Kidney (tissue), 14 donors: ENCODE measurements around the gene TPSG1. TPM values are rescaled to one million over a fixed set of nuclear protein-coding genes. Genes with fewer than 3 reads are reported as not detected.
"Not testable (repeated sequence)": the region's sequence is repeated elsewhere in the genome, so short reads cannot be mapped to it uniquely, and the experiment has no call there.

Source experiments
- DNase-seq, 5 donors: peaks; one replicate each; pipeline ENCODE4 v3.0.0-alpha.2; 2013 to 2020
- FAIRE-seq: peaks from 2 replicates; lab custom pipeline; 2012; peaks lifted over from hg19 to GRCh38; lab: Jason Lieb, UNC
- H3K27ac ChIP-seq, 2 donors: one replicate each; pipeline ENCODE4 v1.7.0; 2013; ENCODE audit warnings: low read depth in 2 of 2, low read length in 2 of 2, inconsistent platforms in 1 of 2
- H3K27me3 ChIP-seq: one replicate; pipeline ENCODE4 v1.7.1; 2013; ENCODE audit warnings: low read length, inconsistent platforms; ENCODE audit not compliant: control insufficient read depth, insufficient read depth
- H3K36me3 ChIP-seq, 3 donors: one replicate each; pipeline versions ENCODE4 v1.7.0 to v1.7.1; 2013; ENCODE audit warnings: low read length in 3 of 3, control low read depth in 1 of 3, inconsistent platforms in 1 of 3; ENCODE audit not compliant: insufficient read depth in 3 of 3, control insufficient read depth in 2 of 3
- H3K4me1 ChIP-seq, 3 donors: one replicate each; pipeline versions ENCODE4 v1.7.0 to v1.7.1; 2013; ENCODE audit warnings: low read length in 3 of 3, inconsistent platforms in 1 of 3, low read depth in 1 of 3; ENCODE audit not compliant: control insufficient read depth in 2 of 3, insufficient read depth in 2 of 3
- H3K4me3 ChIP-seq, 3 donors: one replicate each; pipeline versions ENCODE4 v1.7.0 to v1.8.1; 2013; ENCODE audit warnings: low read length in 3 of 3, control low read depth in 1 of 3, inconsistent platforms in 1 of 3
- H3K9ac ChIP-seq, 3 donors: one replicate each; pipeline versions ENCODE4 v1.7.0 to v1.7.1; 2013; ENCODE audit warnings: low read length in 3 of 3, control low read depth in 1 of 3, inconsistent platforms in 1 of 3
- H3K9me3 ChIP-seq, 3 donors: one replicate each; pipeline versions ENCODE4 v1.7.0 to v1.7.1; 2013; ENCODE audit warnings: low read length in 3 of 3, control low read depth in 1 of 3, inconsistent platforms in 1 of 3; ENCODE audit not compliant: control insufficient read depth in 2 of 3, insufficient read depth in 1 of 3
- CTCF ChIP-seq: IDR thresholded peaks from 3 replicates; pipeline ENCODE4 v1.5.1; 2012; ENCODE audit warnings: mild to moderate bottlenecking, moderate library complexity, borderline replicate concordance; ENCODE audit not compliant: insufficient read depth; ENCODE audit errors: extremely low read depth
- intact Hi-C: fragments of 100-400 bp; cut with DNase I; formaldehyde crosslinking; loops from one replicate; pipeline ENCODE4 v1.11.1; 2022
- polyA plus RNA-seq: library from polyadenylated mRNA; stranded (reverse); fragments of 350-450 nt; fragmentation: Illumina TruSeq; extraction: RNeasy Lipid Tissue Mini Kit (QIAGEN cat#74804); gene quantifications from one replicate; pipeline ENCODE4 v1.2.3, GENCODE V29; 2014; ENCODE audit warnings: low read depth, low replicate concordance; ENCODE audit not compliant: insufficient read depth
- total RNA-seq: library from RNA; stranded (reverse); fragmentation: NEBNext Ultra II Directional; extraction: Animal tissue kit (Norgen Biotek cat#: 25700); gene quantifications from one replicate; pipeline ENCODE4 v1.2.1, GENCODE V29; 2021
- donor health status: control.
- donor health status: control.
- donor health status: control.
- donor health status: control.
- donor health status: control.
- donor health status: DM: yes; HTN: yes; CAD: no.
- donor health status: Normal renal cell carcinoma (clear cell type).

The TPSG1 gene
- total and polyA plus RNA-seq, 2 donors from 2014 or later: 0.86 to 3.4 TPM

DNA sequence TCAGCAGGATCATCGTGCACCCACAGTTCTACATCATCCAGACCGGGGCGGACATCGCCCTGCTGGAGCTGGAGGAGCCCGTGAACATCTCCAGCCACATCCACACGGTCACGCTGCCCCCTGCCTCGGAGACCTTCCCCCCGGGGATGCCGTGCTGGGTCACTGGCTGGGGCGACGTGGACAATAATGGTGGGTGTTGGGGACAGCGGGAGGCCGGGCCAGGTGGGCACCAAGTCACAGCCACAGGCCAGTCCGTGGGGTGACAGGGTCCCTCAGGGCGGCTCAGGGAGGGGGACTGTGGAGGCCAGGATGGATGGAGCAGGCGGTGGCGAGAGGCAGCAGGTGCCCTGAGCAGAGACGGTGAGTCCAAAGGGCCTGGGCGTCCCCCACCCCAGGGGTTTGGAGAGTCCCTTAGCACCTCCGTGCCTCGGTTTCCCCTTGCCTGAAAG lies 31.8 kb upstream of the TPSG1 start:
- no peak for DNase-seq
- intact Hi-C loops: no loop called here

GRCh38 chr16:1256296-1256873 lies 31.3 kb upstream of the TPSG1 start:
- DNase-seq, H3K27ac ChIP-seq, H3K36me3 ChIP-seq, H3K4me1 ChIP-seq, FAIRE-seq, H3K9ac ChIP-seq, H3K27me3 ChIP-seq, H3K4me3 ChIP-seq, H3K9me3 ChIP-seq, intact Hi-C loops: not testable (repeated sequence)

More for the DNA sequence above, 31.8 kb upstream of the TPSG1 start:
- no peak for TF ChIP-seq CTCF
- no peaks in the 10 kb centered on the region for H3K9me3 ChIP-seq
- FAIRE-seq: no peak
- no peaks in the 10 kb centered on the region for H3K4me1 ChIP-seq
- H3K4me3 ChIP-seq: no peak overlapping the region
- no peak overlapping the region for H3K27ac ChIP-seq
- H3K9ac ChIP-seq: no peak overlapping the region
- H3K36me3 ChIP-seq: no peaks in the 10 kb centered on the region
- no peaks in the 10 kb centered on the region for H3K27me3 ChIP-seq

DNA sequence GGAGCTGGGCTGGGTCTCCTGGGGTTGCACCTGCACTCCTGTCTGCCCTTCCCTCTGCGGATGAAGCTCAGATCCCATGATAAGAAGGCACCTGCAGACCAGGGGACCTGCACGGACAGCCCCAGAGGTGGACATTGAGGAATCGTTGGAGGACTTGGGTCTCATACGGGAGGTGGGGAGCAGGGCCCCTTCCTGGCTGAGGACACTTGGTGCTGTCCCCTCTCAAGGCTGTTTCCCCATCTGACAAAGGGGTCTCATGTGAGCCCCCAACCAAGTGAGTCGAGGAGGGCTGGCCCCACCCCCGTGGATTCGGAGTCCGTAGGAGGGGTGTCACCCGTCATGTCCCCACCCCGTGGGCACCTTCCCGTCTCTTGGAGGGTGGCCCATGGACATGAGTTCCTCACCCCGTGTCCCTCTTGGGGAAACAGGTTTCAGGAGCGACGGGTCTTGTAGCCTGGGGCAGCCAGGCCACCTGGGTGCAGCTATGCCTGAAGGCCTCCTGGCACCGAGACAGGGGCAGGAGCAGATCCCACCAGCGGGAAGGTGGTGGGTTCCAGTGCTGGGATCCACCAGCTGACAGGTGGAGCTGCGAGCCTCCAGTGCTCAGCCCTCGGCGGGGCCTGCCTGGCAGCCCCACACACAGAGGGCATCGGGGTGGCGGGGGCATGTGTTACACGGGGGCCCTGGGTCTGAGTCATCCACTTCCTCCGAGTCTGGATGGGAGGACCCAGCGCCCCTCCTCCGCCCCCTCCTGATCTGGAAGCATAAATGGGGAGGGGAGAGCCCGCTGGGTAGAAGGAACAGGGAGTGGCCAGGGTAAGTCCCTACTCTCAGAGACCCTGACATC lies 30.4 kb upstream of the TPSG1 start, which contains the start of gene TPSD1:
TPSD1 (plus strand) TSS at position 794 of the 847 bp plus-strand sequence. CDS start 212 bp downstream, outside the sequence.
- H3K9ac ChIP-seq, FAIRE-seq, H3K9me3 ChIP-seq, DNase-seq, H3K27me3 ChIP-seq, H3K27ac ChIP-seq, H3K36me3 ChIP-seq, H3K4me1 ChIP-seq, H3K4me3 ChIP-seq, intact Hi-C loops: not testable (repeated sequence)

- H3K27me3 ChIP-seq, FAIRE-seq, H3K27ac ChIP-seq, H3K9me3 ChIP-seq, DNase-seq, intact Hi-C loops, H3K4me1 ChIP-seq, H3K9ac ChIP-seq, H3K4me3 ChIP-seq, H3K36me3 ChIP-seq: not testable (repeated sequence)
Observed at GRCh38 chr16:1254821-1255220, 29.8 kb upstream of the TPSG1 start.

GRCh38 chr16:1253701-1254364 lies 28.8 kb upstream of the TPSG1 start:
- H3K9ac ChIP-seq, H3K4me3 ChIP-seq, H3K27me3 ChIP-seq, DNase-seq, FAIRE-seq, H3K27ac ChIP-seq, H3K4me1 ChIP-seq, H3K9me3 ChIP-seq, H3K36me3 ChIP-seq, intact Hi-C loops: not testable (repeated sequence)

DNA sequence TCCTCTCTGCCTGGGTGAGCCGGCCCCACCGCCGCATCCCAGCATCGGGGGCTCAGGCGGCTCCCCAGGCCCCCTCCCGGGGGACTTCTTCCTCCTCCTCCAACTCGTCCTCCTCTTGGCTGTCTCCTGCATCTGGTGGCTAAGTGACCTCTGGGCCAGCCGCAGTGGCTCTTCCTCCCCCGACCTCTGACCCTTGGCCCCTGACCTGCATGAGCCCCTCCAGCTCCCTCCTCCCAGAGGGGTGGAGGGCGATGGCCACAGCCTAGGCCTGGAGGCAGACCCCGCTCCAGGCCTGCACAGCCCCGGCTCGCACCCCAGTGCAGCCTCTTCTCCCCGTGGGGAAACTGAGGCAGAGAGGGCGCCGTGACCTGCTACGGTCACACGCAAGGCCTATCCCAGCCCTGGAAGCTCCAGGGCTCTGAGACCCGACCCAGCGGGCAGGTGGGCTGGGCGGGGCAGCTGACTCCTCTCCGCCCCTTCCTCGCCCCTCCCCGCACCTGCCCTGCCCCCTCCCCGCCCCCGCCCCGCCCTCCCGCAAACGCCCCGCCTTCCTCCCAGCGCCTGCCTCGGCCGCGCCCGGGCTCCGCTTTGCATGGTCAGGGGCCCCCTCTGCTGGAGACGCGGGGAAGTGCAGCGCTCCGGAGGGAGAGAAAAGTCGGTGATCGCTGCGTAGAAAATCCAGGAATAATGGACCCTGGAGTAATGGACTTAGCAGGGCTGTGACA lies 24.1 kb upstream of the TPSG1 start:
- H3K27me3 ChIP-seq, H3K4me3 ChIP-seq, H3K9me3 ChIP-seq, H3K4me1 ChIP-seq, DNase-seq, intact Hi-C loops, H3K36me3 ChIP-seq, H3K27ac ChIP-seq, H3K9ac ChIP-seq, FAIRE-seq: not testable (repeated sequence)
